Sigmoid colon (tissue), 4 donors: ENCODE data around the gene RAP1B.

Source experiments
- EP300 ChIP-seq, 4 donors: sonication (generic); formaldehyde crosslinking; IDR thresholded peaks; one replicate each; pipeline ENCODE4 v1.6.1; 2017; ENCODE audit warnings: antibody characterized with exemption in 4 of 4
- TF ChIP-seq, protein P1 (sequence below), 4 experiments: fragments of 450-650 bp in 3 of 4; fragments of 200-600 bp in 1 of 4; IDR thresholded peaks; one replicate each; pipeline ENCODE4 v1.5.1; 2016 to 2019; ENCODE audit warnings: antibody characterized with exemption in 4 of 4, mild to moderate bottlenecking in 3 of 4, moderate library complexity in 2 of 4

GRCh38 chr12:68608191-68608590 lies 2.5 kb upstream of the RAP1B start:
- TF ChIP-seq, protein P1, sequence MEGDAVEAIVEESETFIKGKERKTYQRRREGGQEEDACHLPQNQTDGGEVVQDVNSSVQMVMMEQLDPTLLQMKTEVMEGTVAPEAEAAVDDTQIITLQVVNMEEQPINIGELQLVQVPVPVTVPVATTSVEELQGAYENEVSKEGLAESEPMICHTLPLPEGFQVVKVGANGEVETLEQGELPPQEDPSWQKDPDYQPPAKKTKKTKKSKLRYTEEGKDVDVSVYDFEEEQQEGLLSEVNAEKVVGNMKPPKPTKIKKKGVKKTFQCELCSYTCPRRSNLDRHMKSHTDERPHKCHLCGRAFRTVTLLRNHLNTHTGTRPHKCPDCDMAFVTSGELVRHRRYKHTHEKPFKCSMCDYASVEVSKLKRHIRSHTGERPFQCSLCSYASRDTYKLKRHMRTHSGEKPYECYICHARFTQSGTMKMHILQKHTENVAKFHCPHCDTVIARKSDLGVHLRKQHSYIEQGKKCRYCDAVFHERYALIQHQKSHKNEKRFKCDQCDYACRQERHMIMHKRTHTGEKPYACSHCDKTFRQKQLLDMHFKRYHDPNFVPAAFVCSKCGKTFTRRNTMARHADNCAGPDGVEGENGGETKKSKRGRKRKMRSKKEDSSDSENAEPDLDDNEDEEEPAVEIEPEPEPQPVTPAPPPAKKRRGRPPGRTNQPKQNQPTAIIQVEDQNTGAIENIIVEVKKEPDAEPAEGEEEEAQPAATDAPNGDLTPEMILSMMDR (IDR thresholded peaks at IDR 0.05), result no peak
- no peak for TF ChIP-seq EP300 (IDR thresholded peaks at IDR 0.05)
